Lower leg skin (tissue), 4 donors: Measurements from ENCODE around the gene KIF18B. TPM values are rescaled to one million over a fixed set of nuclear protein-coding genes. Genes with fewer than 3 reads are reported as not detected.

Source experiments
- DNase-seq, 2 donors: peaks; one replicate each; pipeline ENCODE4 v3.0.0-alpha.2; 2019; ENCODE audit warnings: low spot score in 2 of 2
- H3K4me3 ChIP-seq: fragments of 200-600 bp; sonication (generic); 2 replicates; pipeline ENCODE4 v1.5.1; 2017; ENCODE audit warnings: mild to moderate bottlenecking, low read depth; ENCODE audit not compliant: poor library complexity, severe bottlenecking
- POLR2A ChIP-seq, 2 donors: fragments of 450-650 bp; IDR thresholded peaks; one replicate each; pipeline ENCODE4 v1.6.1; 2016 to 2017; ENCODE audit warnings: antibody characterized with exemption in 2 of 2, mild to moderate bottlenecking in 1 of 2, moderate library complexity in 1 of 2
- WGBS, 2 donors: methylation state at CpG; one replicate each; pipeline ENCODE4 v1.1.5; 2018; 5-methylcytosine and 5-hydroxymethylcytosine counted together
- intact Hi-C: fragments of 100-400 bp; cut with DNase I; formaldehyde crosslinking; loops from one replicate; pipeline ENCODE4 v1.15.0; 2023; ENCODE audit warnings: low total_unique reads
- total RNA-seq, 4 donors: library from RNA; depleted of rRNA; stranded (reverse); fragments of >200 nt; gene quantifications; one replicate each; pipeline ENCODE4 v1.1.0, GENCODE V29; 2016
- TF ChIP-seq, protein P1 (sequence below), 3 donors: fragments of 450-650 bp; IDR thresholded peaks; one replicate each; pipeline ENCODE4 v1.5.1; 2016; ENCODE audit warnings: antibody characterized with exemption in 3 of 3, mild to moderate bottlenecking in 3 of 3, moderate library complexity in 2 of 3

The KIF18B gene
- total RNA-seq, 4 donors from 2014 or later: 1.0 to 2.4 (median 1.5) TPM

DNA sequence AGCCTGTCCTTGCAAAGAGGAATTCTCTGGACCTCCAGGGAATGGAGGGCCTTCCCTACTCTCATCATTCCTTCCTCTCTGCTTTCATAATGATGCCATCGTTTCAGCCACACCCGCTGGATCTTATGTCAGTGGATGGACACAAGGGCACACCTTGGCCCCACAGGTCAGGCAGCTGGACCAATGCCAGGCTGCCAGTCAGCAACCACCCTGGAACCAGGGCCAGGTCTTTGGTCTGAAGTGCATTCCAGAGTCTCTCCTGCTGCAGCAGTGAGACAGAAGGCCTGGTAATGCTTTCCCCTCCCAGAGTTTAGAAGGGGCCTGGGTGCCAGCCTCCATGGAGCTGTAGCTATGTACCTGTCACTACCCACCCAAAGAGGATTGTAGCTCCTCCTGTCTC is 13.1 kb upstream of the KIF18B start:
- intact Hi-C loops: no loop called here
- TF ChIP-seq, protein P1, sequence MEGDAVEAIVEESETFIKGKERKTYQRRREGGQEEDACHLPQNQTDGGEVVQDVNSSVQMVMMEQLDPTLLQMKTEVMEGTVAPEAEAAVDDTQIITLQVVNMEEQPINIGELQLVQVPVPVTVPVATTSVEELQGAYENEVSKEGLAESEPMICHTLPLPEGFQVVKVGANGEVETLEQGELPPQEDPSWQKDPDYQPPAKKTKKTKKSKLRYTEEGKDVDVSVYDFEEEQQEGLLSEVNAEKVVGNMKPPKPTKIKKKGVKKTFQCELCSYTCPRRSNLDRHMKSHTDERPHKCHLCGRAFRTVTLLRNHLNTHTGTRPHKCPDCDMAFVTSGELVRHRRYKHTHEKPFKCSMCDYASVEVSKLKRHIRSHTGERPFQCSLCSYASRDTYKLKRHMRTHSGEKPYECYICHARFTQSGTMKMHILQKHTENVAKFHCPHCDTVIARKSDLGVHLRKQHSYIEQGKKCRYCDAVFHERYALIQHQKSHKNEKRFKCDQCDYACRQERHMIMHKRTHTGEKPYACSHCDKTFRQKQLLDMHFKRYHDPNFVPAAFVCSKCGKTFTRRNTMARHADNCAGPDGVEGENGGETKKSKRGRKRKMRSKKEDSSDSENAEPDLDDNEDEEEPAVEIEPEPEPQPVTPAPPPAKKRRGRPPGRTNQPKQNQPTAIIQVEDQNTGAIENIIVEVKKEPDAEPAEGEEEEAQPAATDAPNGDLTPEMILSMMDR (IDR thresholded peaks at IDR 0.05): no peak
- no peak for TF ChIP-seq POLR2A (IDR thresholded peaks at IDR 0.05)
- WGBS, 2 donors: 71 to 73% methylated on average over 2 of the region's 2 CpGs
- no peak for DNase-seq
- H3K4me3 ChIP-seq: no peak overlapping the region

DNA sequence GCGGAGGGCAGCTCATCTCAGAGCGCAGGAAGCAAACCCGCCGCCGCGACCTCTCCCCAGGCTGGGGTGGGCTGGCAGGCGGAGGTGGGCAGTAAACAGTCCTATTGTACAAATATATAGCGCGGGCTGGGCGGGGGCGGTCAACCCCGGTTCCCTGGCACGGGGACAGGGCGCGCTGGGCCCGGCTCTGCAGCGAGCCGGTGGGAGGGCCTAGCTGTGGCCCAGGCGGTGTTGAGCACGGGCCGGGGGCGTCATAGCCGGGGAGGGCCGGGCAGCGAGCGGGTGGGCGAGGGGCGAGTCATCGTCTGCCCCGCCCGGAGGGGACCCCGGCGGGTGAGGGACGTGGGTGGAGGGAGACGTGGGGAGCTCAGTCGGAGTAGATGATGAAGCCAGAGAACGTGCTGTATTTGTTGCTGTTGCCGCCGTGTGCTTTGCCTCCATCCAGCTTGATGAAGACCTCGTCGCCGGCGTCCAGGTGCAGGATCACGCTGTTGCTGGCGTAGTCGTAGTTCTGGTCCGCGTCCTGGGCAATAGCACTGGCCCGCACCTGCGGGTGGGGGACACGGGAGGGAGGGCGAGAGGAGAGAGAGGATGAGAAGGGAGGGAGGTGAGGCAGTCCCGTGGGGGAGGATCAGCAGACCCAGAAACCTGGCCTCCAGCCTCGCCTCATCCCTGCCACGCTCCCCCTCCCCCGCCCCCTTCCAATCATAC is 12.4 kb upstream of the KIF18B start:
- TF ChIP-seq, protein P1 (IDR thresholded peaks at IDR 0.05): no peak
- TF ChIP-seq POLR2A (IDR thresholded peaks at IDR 0.05): no peak
- H3K4me3 ChIP-seq: no peak overlapping the region
- intact Hi-C loops: no loop called here
- DNase-seq: no peak
- WGBS, 2 donors: 19 to 24% methylated on average over 43 to 54 of the region's 56 CpGs

DNA sequence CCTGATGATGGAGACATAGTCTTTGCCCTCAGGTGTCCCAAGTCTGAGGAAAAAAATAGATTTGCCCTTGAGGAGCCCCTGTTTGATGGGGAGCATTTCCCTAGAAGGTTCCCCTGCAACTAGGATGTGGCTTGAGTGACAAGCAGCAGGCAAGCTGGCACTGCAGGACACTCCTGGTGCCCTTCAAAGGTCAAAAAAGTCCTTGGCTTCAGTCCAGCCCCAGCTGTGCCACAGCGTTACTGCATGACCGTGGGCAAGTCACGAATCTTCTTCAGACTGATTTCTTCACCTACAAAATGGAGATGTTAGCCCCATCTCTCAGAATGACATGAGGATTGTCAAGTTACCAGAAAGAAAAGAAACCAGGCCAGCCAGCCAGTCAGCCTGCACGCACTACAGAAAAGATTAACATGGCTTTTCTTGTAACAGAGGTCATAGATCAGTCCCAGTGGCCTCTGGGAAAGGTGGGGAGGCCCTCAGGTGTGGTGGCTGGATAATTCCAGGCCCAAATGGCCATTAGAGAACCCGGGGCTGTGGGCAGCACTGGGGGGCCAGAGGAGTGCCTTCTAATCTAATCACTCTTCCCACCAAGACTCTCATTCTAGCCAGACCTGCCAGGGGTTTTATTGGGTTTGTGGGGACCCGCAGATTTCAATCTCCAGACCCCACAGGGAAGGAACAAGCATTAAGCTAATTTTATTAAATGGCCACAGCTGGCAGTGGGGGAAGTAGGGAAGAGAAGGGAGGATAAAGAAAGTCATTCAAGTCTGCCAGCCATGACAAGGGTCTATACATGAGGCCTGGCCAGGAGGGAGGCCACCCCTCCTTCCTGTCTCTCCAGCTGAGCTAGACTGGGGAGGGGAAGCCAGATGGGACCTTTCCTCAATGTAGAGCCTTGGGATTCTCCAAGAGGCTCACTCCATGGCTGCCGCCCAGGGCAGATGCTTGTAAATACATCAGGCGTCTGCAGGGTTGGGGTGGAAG is 9.7 kb upstream of the KIF18B start:
- 79 to 85% methylated on average over 8 of the region's 8 CpGs for WGBS, 2 donors
- no peak for DNase-seq
- H3K4me3 ChIP-seq: no peak overlapping the region
- intact Hi-C loops: no loop called here
- TF ChIP-seq, protein P1 (IDR thresholded peaks at IDR 0.05): no peak
- no peak for TF ChIP-seq POLR2A (IDR thresholded peaks at IDR 0.05)

DNA sequence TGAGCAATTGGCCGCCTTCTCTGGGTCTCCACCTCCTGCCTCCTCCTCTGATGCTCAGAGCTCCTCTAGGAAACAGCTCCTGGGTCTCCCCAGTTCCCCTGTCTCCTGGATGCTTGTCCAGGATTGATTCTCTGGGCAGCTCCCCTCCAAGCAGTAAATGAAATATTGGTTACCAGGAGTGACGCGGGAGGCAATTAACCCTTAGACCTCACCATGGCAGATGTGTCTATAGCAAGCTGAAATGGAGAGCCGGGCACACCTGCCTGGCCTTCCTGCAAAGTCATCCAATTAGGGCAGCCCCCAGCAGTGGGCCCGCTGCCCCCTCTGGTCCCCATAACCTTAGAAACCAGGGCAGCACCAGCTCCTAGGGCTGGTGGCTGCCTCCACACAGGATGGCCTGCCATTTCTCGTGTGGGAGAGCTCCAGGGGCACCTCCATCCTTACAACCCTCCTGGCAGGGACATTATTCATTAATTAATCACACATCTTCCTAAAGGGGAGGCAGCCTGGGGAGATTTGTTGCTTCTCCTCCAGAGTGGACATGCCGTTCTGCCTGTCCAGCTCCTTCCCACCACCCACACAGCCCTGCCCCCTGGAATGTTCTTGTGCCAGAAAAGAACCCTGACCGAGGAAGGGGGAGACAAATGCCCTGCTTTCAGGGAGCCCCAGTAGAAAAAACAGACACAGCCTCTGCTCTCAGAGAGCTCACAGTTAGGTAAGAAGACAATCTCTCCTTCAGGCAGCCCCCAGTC is 8.3 kb upstream of the KIF18B start:
- no peak overlapping the region for H3K4me3 ChIP-seq
- no peak for DNase-seq
- 69 to 75% methylated on average over 8 of the region's 8 CpGs for WGBS, 2 donors
- no peak for TF ChIP-seq POLR2A (IDR thresholded peaks at IDR 0.05)
- TF ChIP-seq, protein P1 (IDR thresholded peaks at IDR 0.05): no peak
- intact Hi-C loops: no loop called here

DNA sequence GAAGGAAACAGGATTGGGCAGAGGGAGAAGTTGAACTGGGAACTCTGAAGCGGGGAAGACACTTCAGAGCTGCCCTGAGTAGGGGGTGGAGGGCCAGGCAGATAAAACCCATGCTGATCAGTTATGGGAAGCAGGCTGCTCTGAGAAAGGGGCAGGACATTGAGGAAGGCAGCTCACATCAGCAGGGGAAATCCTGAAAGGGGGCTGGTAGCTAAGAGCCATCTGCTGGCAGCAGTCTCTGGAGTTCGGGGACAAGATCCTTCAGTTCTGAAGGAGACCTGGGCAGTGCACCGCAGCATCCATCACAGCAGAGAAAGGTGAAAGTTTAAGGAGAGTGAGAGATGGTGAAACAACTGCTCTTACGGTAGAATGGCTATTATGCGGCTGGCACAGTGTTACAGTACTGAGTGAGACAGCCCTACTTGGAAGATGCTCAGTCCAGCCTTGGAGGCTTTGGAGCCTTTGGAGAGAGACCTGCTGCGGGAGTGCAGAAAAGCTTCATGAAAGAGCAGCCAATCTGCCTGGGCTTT is 5.4 kb upstream of the KIF18B start:
- TF ChIP-seq POLR2A (IDR thresholded peaks at IDR 0.05): no peak
- intact Hi-C loops: no loop called here
- 76 to 78% methylated on average over 6 of the region's 6 CpGs for WGBS, 2 donors
- DNase-seq: no peak
- no peak overlapping the region for H3K4me3 ChIP-seq
